Measurements from ENCODE around the gene SLX4IP.

The SLX4IP gene

DNA sequence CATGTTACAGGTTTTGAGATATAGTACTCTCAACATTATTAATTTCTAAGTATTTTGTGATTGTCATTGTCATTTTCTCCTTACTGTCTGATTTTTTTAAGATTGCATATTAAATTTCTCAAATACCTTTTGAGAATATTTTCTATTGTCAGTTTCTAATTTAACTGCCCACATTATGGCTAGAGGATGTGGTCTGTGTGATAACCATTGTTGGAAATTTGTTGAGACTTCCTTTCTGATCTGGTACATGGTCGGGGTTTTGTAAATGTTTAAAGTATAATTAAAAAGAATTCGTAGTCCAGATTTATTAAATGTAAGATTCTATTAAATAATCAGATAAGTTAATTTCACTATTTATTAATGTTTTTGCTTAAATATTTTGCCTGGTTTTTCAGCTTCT is 60.1 kb downstream of the SLX4IP start:
- no peak for TF ChIP-seq TAF1 (IDR thresholded peaks at IDR 0.05; ENCODE audit: low read depth)
- TF ChIP-seq, protein P1, sequence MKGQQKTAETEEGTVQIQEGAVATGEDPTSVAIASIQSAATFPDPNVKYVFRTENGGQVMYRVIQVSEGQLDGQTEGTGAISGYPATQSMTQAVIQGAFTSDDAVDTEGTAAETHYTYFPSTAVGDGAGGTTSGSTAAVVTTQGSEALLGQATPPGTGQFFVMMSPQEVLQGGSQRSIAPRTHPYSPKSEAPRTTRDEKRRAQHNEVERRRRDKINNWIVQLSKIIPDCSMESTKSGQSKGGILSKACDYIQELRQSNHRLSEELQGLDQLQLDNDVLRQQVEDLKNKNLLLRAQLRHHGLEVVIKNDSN (IDR thresholded peaks at IDR 0.05), result no peak
- TF ChIP-seq TCF12 (IDR thresholded peaks at IDR 0.05; ENCODE audit: low read depth), result no peak
- TF ChIP-seq YY1 (IDR thresholded peaks at IDR 0.05; ENCODE audit: low read depth), result no peak
- TF ChIP-seq, protein P2, sequence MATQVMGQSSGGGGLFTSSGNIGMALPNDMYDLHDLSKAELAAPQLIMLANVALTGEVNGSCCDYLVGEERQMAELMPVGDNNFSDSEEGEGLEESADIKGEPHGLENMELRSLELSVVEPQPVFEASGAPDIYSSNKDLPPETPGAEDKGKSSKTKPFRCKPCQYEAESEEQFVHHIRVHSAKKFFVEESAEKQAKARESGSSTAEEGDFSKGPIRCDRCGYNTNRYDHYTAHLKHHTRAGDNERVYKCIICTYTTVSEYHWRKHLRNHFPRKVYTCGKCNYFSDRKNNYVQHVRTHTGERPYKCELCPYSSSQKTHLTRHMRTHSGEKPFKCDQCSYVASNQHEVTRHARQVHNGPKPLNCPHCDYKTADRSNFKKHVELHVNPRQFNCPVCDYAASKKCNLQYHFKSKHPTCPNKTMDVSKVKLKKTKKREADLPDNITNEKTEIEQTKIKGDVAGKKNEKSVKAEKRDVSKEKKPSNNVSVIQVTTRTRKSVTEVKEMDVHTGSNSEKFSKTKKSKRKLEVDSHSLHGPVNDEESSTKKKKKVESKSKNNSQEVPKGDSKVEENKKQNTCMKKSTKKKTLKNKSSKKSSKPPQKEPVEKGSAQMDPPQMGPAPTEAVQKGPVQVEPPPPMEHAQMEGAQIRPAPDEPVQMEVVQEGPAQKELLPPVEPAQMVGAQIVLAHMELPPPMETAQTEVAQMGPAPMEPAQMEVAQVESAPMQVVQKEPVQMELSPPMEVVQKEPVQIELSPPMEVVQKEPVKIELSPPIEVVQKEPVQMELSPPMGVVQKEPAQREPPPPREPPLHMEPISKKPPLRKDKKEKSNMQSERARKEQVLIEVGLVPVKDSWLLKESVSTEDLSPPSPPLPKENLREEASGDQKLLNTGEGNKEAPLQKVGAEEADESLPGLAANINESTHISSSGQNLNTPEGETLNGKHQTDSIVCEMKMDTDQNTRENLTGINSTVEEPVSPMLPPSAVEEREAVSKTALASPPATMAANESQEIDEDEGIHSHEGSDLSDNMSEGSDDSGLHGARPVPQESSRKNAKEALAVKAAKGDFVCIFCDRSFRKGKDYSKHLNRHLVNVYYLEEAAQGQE (IDR thresholded peaks at IDR 0.05; ENCODE audit: low read depth), result no peak
- no peak for TF ChIP-seq EGR1 (IDR thresholded peaks at IDR 0.05)
- no peak for TF ChIP-seq NFIC (IDR thresholded peaks at IDR 0.05)
- TF ChIP-seq EP300 (IDR thresholded peaks at IDR 0.05; ENCODE audit: borderline replicate concordance), result no peak
- no peak for TF ChIP-seq RAD21 (IDR thresholded peaks at IDR 0.05; ENCODE audit: low read depth)
- no peak for TF ChIP-seq CEBPB (IDR thresholded peaks at IDR 0.05)
- TF ChIP-seq TEAD4 (IDR thresholded peaks at IDR 0.05), result no peak
- no peak for TF ChIP-seq FOXM1 (IDR thresholded peaks at IDR 0.05; ENCODE audit: borderline replicate concordance, low read depth)
- TF ChIP-seq CREB1 (IDR thresholded peaks at IDR 0.05; ENCODE audit: low read depth), result no peak
- TF ChIP-seq ZBTB7A (IDR thresholded peaks at IDR 0.05; ENCODE audit: low read depth), result no peak

DNA sequence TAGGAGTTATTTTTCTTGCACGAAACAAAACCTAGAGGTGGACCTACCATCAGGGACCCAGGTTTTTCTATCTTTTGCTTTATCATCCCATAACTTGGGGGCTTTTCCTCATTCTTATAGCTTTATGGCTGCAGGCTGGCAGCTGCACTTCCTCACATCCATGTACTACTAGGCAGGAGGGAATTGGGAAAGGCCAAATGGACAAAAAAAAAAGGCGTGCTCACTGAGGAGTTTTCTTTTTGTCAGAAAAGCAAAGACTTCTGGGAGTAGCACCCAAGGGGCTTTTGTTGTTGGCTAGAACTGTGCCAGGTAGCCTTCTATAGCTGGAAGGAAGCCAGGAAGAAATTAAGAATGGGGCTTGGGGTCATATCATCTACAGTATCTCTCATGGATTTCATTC is 61.4 kb downstream of the SLX4IP start:
- TF ChIP-seq TAF1 (IDR thresholded peaks at IDR 0.05; ENCODE audit: low read depth) (no peak), YY1 (IDR thresholded peaks at IDR 0.05; ENCODE audit: low read depth) (no peak), CREB1 (IDR thresholded peaks at IDR 0.05; ENCODE audit: low read depth) (no peak), EGR1 (IDR thresholded peaks at IDR 0.05) (no peak), FOXM1 (IDR thresholded peaks at IDR 0.05; ENCODE audit: borderline replicate concordance, low read depth) (no peak)

DNA sequence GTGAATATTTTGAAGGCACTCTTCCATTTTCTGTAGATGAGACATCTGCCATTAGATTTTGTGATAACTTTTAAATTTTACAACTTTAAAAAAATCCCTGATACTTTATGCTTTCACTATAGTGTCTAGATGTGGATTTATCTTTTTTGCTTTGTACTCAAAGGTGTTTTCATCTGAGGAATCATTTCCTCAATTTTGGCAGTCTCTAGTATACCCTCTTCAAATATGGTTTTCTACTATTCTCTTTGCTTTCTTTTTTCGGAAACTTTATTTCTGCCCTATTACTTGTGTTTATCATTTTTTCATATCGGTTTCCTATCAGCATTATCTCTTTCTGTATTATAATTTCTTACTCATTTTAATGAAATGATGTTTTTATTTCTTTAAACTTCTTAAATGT is 62.2 kb downstream of the SLX4IP start:
- TF ChIP-seq TAF1 (IDR thresholded peaks at IDR 0.05; ENCODE audit: low read depth), result no peak
- no peak for TF ChIP-seq FOXM1 (IDR thresholded peaks at IDR 0.05; ENCODE audit: borderline replicate concordance, low read depth)
- TF ChIP-seq, protein P1 (IDR thresholded peaks at IDR 0.05), result no peak
- TF ChIP-seq ZBTB7A (IDR thresholded peaks at IDR 0.05; ENCODE audit: low read depth), result no peak
- no peak for TF ChIP-seq TEAD4 (IDR thresholded peaks at IDR 0.05)
- no peak for TF ChIP-seq CREB1 (IDR thresholded peaks at IDR 0.05; ENCODE audit: low read depth)
- no peak for TF ChIP-seq RAD21 (IDR thresholded peaks at IDR 0.05; ENCODE audit: low read depth)
- TF ChIP-seq, protein P3, sequence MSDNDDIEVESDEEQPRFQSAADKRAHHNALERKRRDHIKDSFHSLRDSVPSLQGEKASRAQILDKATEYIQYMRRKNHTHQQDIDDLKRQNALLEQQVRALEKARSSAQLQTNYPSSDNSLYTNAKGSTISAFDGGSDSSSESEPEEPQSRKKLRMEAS (IDR thresholded peaks at IDR 0.05), result no peak
- TF ChIP-seq, protein P2 (IDR thresholded peaks at IDR 0.05; ENCODE audit: low read depth), result no peak
- TF ChIP-seq TCF12 (IDR thresholded peaks at IDR 0.05; ENCODE audit: low read depth), result no peak
- TF ChIP-seq NFIC (IDR thresholded peaks at IDR 0.05), result no peak
- no peak for TF ChIP-seq YY1 (IDR thresholded peaks at IDR 0.05; ENCODE audit: low read depth)
- TF ChIP-seq CEBPB (IDR thresholded peaks at IDR 0.05), result no peak

DNA sequence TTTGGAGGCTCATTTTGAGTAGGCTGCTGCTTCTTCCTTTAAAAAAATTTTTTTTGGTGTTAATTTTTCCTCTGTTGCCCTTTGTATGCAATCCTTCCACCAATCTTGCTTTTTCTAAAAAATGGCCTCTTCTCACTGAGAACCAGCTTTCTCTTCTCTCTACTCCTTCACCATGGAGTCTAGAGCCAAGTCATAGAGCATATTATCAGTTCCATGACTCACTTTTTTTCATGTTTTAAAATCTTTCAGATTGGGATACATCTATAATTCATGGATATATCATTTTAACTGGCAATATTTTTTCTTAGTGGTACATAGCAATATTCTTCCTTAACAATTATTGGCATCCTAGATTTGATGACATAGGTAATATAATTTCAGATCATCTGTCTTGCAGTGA is 62.7 kb downstream of the SLX4IP start:
- no peak for TF ChIP-seq RAD21 (IDR thresholded peaks at IDR 0.05; ENCODE audit: low read depth)
- TF ChIP-seq EGR1 (IDR thresholded peaks at IDR 0.05), result no peak
- no peak for TF ChIP-seq NFIC (IDR thresholded peaks at IDR 0.05)
- TF ChIP-seq ZBTB7A (IDR thresholded peaks at IDR 0.05; ENCODE audit: low read depth), result no peak
- no peak for TF ChIP-seq CEBPB (IDR thresholded peaks at IDR 0.05)
- TF ChIP-seq, protein P2 (IDR thresholded peaks at IDR 0.05; ENCODE audit: low read depth), result no peak
- TF ChIP-seq, protein P1 (IDR thresholded peaks at IDR 0.05), result no peak
- TF ChIP-seq TCF12 (IDR thresholded peaks at IDR 0.05; ENCODE audit: low read depth), result no peak
- TF ChIP-seq TEAD4 (IDR thresholded peaks at IDR 0.05), result no peak
- TF ChIP-seq TAF1 (IDR thresholded peaks at IDR 0.05; ENCODE audit: low read depth), result no peak
